Activated CD4-positive, alpha-beta T cell treated with anti-CD3 and anti-CD28 coated beads for 4 hours (primary cell): ENCODE results near the gene BCL7A.
"Not testable (repeated sequence)": the region's sequence is repeated elsewhere in the genome, so short reads cannot be mapped to it uniquely, and the experiment has no call there.

Experiments
- DNase-seq, 2 donors: peaks; one replicate each; pipeline ENCODE4 v3.0.0-alpha.2; 2020

The BCL7A gene

GRCh38 chr12:122028165-122028904 is 6.7 kb downstream of the BCL7A start:
- no peak for DNase-seq

- DNase-seq = no peak
Observed at GRCh38 chr12:122028905-122029560, 7.3 kb downstream of the BCL7A start.

- DNase-seq = no peak
Observed at GRCh38 chr12:122029620-122030423, 8.1 kb downstream of the BCL7A start.

- DNase-seq = no peak
Observed at GRCh38 chr12:122030424-122031035, 8.8 kb downstream of the BCL7A start.

- DNase-seq = peak; percentile 35 to 54
Observed at GRCh38 chr12:122031342-122032216, 9.9 kb downstream of the BCL7A start.

DNA sequence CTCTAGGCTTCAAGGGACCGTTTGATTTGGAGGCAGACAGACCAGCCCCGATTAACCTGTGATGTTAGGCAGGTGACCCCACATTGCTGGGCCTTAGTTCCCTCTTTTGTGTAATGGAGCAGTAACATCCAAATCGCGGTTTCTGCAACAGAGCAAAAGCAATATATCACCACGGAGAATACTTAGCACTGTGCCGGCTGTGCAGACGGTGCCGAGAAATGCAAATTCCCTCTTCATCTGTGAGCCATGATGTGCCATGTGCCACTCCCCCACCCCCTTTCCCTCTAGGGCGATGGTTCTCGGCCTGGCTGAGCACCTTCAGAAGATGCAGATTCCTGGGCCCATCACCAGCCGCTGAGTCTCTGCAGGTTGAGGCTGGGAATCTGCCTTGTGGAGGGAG is 10.9 kb downstream of the BCL7A start:
- DNase-seq = no peak

GRCh38 chr12:122035292-122035691 is 13.6 kb downstream of the BCL7A start:
- no peak for DNase-seq

- no peak for DNase-seq
Observed at GRCh38 chr12:122036153-122036552, 14.5 kb downstream of the BCL7A start.

DNA sequence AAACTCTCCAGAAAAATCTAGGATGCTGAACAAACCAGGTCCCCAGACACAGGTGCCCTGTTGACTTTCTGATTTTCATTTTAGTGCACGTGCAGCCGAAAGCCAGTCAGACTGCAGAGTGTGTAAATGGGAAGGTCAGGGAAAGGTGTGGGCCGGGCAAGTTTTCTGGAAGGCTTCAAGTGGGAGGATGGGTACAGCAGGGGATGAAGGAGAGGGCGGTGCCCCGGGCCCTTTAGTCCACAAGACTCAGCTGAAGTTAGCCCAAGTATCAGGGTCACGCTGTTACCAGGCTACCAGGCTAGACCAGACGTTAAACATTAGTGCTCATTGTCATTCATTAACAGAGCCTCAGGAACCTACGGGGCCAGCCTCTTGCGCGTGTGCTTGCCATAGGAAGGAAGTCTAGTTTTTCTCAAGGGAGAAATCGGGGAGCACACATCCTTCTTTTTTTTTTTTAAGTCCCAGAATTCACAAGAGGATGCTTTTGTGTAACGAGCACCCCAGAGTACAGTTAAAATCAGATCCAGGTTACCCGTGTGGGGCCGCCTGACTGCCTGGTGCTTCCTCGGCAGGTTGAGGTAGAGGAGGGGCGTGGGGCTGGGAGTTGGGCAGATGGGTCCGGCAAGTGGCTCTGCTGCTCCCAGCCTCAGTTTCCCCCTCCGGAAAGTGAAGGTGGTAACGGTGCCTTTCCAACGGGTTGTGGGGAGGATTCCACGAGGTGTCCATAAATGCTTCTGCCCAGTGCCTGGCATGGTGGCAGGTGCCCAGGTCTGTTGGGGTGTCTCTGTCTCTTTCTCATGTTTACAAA is 19.1 kb downstream of the BCL7A start:
- DNase-seq = no peak

DNA sequence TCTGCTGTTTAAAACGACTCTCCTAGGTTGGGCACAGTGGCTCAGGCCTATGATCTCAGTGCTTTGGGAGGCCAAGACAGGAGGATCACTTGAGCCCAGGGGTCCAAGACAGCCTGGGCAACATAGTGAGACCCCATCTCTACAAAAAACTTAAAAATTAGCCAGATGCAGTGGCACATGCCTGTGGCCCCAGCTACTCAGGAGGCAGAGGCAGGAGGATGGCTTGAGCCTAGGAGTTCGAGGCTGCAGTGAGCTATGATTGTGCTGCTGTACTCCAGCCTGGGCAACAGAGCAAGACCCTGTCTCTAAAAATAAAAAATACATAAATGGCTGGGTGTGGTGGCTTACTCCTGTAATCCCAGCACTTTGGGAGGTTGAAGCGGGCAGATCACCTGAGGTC is 19.8 kb downstream of the BCL7A start:
- not testable (repeated sequence) for DNase-seq

- DNase-seq = no peak
Observed at GRCh38 chr12:122042910-122043309, 21.2 kb downstream of the BCL7A start.

DNA sequence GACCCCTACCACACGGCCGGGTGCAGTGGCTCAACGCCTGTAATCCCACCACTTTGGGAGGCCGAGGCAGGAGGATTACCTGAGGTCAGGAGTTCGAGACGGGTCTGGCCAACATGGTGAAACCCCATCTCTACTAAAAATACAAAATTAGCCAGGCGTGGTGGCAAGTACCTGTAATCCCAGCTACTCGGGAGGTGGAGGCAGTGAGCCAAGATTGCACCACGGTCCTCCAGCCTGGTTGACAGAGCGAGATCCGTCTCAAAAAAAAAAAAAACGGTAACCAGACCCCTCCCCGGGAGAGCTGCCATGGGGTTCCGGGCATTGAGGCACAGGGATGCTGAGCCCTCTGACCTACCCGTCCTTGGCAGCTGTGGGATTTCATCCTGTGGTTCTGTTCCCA is 21.8 kb downstream of the BCL7A start:
- DNase-seq = no peak

GRCh38 chr12:122045262-122045661 is 23.6 kb downstream of the BCL7A start:
- DNase-seq = no peak

DNA sequence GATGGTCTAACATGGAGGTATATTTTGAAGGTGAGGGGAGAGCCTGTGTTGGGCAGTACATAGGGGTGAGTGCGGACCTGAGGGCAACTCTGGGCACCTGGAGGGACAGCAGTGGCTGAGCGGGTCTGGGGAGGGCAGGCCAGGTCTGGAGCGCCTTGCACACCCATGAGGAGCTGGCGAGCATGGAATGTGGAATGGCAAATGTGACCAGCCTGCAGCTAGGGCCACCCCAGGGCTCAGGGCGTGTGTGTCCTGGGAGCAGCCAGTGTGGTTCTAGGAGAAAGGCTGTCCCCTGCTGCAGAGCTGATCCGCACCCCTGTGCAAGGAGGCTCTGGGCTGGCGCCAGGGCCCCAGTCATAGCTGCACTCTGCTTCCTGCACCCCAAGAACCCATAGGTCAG is 24.5 kb downstream of the BCL7A start:
- DNase-seq = no peak

GRCh38 chr12:122048151-122048550 is 26.5 kb downstream of the BCL7A start:
- no peak for DNase-seq

DNA sequence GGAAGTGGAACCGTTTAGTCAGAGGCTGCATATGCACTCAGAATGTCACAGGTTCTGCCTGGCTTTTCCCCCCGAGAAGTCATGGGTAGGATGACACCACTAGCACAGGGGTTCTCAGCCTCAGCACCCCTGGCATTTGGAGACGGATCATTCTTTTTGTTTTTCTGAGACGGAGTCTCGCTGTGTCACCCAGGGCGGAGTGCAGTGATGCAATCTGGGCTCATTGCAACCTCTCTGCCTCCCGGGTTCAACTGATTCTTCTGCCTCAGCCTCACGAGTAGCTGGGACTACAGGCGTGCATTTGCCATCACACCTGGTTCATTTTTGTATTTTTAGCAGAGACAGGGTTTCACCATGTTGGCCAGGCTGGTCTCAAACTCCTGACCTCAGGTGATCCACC is 28.1 kb downstream of the BCL7A start:
- DNase-seq = no peak

DNA sequence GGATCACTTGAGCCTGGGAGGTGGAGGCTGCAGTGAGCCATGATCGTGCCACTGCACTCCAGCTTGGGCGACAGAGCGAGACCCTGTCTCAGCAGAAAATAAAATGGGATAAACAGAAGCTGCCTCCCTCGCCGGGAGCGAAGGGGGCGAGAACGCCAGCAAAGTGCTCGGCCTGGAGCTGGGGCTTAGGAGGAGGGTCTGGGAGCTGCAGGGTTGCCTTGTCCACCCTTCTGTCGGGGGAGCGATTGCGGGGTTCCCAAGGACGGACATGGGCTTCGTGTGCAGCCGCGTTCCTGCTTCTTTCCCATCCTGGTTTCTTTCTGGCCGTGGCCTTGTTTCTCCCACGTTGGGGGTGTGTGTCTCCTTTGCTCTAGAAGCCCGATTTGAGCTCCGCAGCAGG is 29.0 kb downstream of the BCL7A start:
- no peak for DNase-seq

- no peak for DNase-seq
Observed at GRCh38 chr12:122051231-122051876, 29.7 kb downstream of the BCL7A start.

GRCh38 chr12:122052285-122052684 is 30.6 kb downstream of the BCL7A start:
- no peak for DNase-seq

GRCh38 chr12:122054842-122055520 is 33.3 kb downstream of the BCL7A start:
- no peak for DNase-seq
